ENCODE data around the gene MAGEA11. TPM values are rescaled to one million over a fixed set of nuclear protein-coding genes. Genes with fewer than 3 reads are reported as not detected.
"Not testable (repeated sequence)": the region's sequence is repeated elsewhere in the genome, so short reads cannot be mapped to it uniquely, and the experiment has no call there.

The MAGEA11 gene
- total RNA-seq, 2 donors from 2014 or later, result not detected

GRCh38 chrX:149691794-149692193 is 20.1 kb upstream of the MAGEA11 start:
- TF ChIP-seq, protein P1, sequence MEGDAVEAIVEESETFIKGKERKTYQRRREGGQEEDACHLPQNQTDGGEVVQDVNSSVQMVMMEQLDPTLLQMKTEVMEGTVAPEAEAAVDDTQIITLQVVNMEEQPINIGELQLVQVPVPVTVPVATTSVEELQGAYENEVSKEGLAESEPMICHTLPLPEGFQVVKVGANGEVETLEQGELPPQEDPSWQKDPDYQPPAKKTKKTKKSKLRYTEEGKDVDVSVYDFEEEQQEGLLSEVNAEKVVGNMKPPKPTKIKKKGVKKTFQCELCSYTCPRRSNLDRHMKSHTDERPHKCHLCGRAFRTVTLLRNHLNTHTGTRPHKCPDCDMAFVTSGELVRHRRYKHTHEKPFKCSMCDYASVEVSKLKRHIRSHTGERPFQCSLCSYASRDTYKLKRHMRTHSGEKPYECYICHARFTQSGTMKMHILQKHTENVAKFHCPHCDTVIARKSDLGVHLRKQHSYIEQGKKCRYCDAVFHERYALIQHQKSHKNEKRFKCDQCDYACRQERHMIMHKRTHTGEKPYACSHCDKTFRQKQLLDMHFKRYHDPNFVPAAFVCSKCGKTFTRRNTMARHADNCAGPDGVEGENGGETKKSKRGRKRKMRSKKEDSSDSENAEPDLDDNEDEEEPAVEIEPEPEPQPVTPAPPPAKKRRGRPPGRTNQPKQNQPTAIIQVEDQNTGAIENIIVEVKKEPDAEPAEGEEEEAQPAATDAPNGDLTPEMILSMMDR (IDR thresholded peaks at IDR 0.05), result no peak
- no peak for TF ChIP-seq POLR2A (IDR thresholded peaks at IDR 0.05)
- H3K9me3 ChIP-seq, result no peaks in the 10 kb centered on the region
- ATAC-seq, result no peak
- intact Hi-C loops (cut with DNase I), result no loop called here
- WGBS, 2 donors, result 88 to 100% methylated on average over 1 of the region's 1 CpG
- DNase-seq, result no peak
- H3K27ac ChIP-seq, result no peak overlapping the region
- no peaks in the 10 kb centered on the region for H3K36me3 ChIP-seq (replicated peaks in 1 of 2; ENCODE audit: insufficient read depth in 1 of 2, low read depth in 2 of 2)
- H3K27me3 ChIP-seq, result no peaks in the 10 kb centered on the region
- no peaks in the 10 kb centered on the region for H3K4me1 ChIP-seq
- H3K4me3 ChIP-seq, result no peak overlapping the region

DNA sequence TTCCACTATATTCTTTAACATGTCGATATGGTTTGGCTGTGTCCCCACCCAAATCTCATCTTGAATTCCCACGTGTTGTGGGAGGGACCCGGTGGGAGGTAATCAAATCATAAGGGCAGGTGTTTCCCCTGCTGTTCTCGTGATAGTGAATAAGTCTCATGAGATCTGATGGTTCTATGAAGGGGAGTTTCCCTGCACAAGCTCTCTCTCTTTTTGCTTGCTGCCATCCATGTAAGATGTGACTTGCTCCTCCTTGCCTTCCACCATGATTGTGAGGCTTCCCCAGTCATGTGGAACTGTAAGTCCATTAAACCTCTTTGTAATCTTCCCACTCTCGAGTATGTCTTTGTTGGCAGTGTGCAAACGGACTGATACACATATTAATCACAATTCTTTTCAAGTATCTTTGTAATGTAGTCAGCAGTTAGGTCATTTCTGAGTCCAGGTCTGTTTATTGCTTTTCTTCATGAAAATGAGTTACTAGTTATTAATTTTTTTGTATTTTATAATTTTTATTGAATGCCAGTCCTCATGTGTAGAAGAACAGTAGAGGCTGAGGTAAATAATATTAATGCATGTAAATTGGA is 19.1 kb upstream of the MAGEA11 start:
- H3K36me3 ChIP-seq (replicated peaks in 1 of 2; ENCODE audit: insufficient read depth in 1 of 2, low read depth in 2 of 2); H3K9me3 ChIP-seq; H3K27ac ChIP-seq; intact Hi-C loops (cut with DNase I); ATAC-seq; H3K4me3 ChIP-seq; H3K27me3 ChIP-seq; H3K4me1 ChIP-seq; DNase-seq: not testable (repeated sequence)
- 52 to 67% methylated on average over 6 of the region's 6 CpGs for WGBS, 2 donors

DNA sequence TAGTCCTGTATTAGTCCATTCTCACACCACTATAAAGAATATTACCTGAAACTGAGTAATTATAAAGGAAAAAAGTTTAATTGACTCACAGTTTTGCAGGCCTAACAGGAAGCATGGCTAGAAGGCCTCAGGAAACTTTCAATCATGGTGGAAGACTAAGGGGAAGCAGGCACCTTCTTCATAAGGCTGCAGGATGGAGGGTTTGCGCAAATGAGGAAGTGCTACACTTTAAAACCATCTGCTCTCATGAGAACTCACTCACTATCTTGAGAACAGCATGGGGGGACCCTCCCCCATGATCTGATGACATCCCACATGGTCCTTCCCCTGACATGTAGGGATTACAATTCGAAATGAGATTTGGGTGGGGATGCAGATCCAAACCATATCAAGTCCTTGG is 12.1 kb upstream of the MAGEA11 start:
- Histone ChIP-seq H3K27ac (no peak overlapping the region), H3K9me3 (no peaks in the 10 kb centered on the region), H3K36me3 (replicated peaks in 1 of 2; ENCODE audit: insufficient read depth in 1 of 2, low read depth in 2 of 2) (no peaks in the 10 kb centered on the region), H3K4me1 (no peaks in the 10 kb centered on the region), H3K27me3 (no peaks in the 10 kb centered on the region), H3K4me3 (no peak overlapping the region)
- DNase-seq (no peak), ATAC-seq (no peak)
- TF ChIP-seq, protein P1 (IDR thresholded peaks at IDR 0.05), result no peak
- TF ChIP-seq POLR2A (IDR thresholded peaks at IDR 0.05), result no peak
- intact Hi-C loops (cut with DNase I), result no loop called here
- WGBS, 2 donors, result 58 to 77% methylated on average over 2 of the region's 2 CpGs

DNA sequence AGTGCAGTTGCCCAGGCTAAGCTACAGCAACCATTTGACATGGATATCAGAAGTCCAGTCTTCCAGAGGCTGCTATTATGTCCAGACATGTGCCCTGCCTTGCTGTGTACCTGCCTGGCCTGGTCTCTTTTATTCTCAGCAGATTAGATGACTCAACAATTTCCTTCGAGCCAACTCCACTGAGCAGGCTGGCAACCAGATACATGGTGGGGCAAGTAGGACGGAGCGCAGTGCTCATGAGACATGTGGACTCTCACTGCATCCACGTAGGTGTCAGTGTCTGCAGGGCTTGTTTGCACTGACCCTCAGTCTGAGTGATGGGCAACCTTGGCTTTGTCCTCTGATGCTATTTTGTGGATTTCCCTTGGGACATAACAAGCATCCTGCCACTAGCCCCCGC is 7.2 kb upstream of the MAGEA11 start:
- Histone ChIP-seq H3K9me3 (no peaks in the 10 kb centered on the region), H3K4me1 (no peaks in the 10 kb centered on the region), H3K27ac (no peak overlapping the region), H3K36me3 (replicated peaks in 1 of 2; ENCODE audit: insufficient read depth in 1 of 2, low read depth in 2 of 2) (no peaks in the 10 kb centered on the region), H3K27me3 (no peaks in the 10 kb centered on the region), H3K4me3 (no peak overlapping the region)
- no peak for DNase-seq
- ATAC-seq, result no peak
- 91% methylated on average over 5 of the region's 5 CpGs; no CpG with 5 or more reads in 1 of the 2 donors for WGBS, 2 donors
- TF ChIP-seq POLR2A (IDR thresholded peaks at IDR 0.05), result no peak
- TF ChIP-seq, protein P1 (IDR thresholded peaks at IDR 0.05), result no peak
- intact Hi-C loops (cut with DNase I), result no loop called here

DNA sequence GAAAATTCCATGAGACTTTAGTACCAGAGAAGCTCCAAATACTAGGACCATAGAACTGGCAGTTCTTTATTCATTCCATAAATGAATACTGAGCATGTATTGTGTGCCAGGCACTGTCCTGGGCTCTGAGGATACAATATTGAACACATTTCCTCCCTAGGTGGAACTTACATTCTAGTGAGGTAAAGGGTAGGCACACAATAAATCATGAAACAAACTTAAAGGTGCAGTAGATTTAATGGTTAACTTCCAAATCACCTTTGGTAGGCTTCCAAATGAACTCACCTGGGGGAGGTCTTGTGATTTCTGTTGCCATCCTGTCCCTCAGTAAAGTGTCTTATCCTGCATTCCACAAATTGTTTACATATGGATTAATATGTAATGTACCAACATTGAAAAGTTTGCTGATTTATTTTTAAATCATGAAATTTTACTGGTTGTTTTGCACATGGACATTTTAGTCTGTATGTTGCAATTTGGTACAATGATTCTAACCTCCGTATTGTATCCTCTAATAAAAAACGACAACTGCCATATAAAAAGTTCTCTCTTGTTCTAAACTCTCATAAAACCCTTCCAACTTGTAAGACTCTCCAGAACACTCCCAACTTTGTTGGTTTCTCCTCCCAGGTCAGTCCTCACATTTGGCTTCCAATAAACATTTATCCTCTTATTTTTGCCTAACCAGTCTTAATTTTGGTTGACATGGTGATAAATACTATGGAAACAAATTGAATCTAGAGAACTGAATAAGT is 4.5 kb upstream of the MAGEA11 start:
- no peaks in the 10 kb centered on the region for H3K36me3 ChIP-seq (replicated peaks in 1 of 2; ENCODE audit: insufficient read depth in 1 of 2, low read depth in 2 of 2)
- no peaks in the 10 kb centered on the region for H3K4me1 ChIP-seq
- 33 to 35% methylated on average over 2 of the region's 2 CpGs for WGBS, 2 donors
- no peaks in the 10 kb centered on the region for H3K27me3 ChIP-seq
- H3K27ac ChIP-seq, result no peak overlapping the region
- ATAC-seq, result no peak
- intact Hi-C loops (cut with DNase I), result no loop called here
- no peak for DNase-seq
- no peak overlapping the region for H3K4me3 ChIP-seq
- no peak for TF ChIP-seq POLR2A (IDR thresholded peaks at IDR 0.05)
- no peaks in the 10 kb centered on the region for H3K9me3 ChIP-seq

Data from body of pancreas (tissue), 4 donors.